AG09319 (cell line): ENCODE measurements around the gene LAMA4.
A peak's percentile ranks its signal among the peaks of the same experiment; 100 is the strongest.

Source experiments
- DNase-seq: peaks from one replicate; pipeline ENCODE4 v3.0.0-alpha.2; 2010; ENCODE audit warnings: low read depth; ENCODE audit errors: extremely low read depth
- TF ChIP-seq, protein P1 (sequence below): IDR thresholded peaks from 2 replicates; pipeline ENCODE4 v1.5.1; 2011; ENCODE audit warnings: low read depth, mild to moderate bottlenecking, inconsistent platforms, low read length, moderate library complexity

LAMA4 gene

GRCh38 chr6:112258642-112259336 is 4.4 kb upstream of the LAMA4 start:
- TF ChIP-seq, protein P1, sequence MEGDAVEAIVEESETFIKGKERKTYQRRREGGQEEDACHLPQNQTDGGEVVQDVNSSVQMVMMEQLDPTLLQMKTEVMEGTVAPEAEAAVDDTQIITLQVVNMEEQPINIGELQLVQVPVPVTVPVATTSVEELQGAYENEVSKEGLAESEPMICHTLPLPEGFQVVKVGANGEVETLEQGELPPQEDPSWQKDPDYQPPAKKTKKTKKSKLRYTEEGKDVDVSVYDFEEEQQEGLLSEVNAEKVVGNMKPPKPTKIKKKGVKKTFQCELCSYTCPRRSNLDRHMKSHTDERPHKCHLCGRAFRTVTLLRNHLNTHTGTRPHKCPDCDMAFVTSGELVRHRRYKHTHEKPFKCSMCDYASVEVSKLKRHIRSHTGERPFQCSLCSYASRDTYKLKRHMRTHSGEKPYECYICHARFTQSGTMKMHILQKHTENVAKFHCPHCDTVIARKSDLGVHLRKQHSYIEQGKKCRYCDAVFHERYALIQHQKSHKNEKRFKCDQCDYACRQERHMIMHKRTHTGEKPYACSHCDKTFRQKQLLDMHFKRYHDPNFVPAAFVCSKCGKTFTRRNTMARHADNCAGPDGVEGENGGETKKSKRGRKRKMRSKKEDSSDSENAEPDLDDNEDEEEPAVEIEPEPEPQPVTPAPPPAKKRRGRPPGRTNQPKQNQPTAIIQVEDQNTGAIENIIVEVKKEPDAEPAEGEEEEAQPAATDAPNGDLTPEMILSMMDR: no peak
- DNase-seq: no peak

DNA sequence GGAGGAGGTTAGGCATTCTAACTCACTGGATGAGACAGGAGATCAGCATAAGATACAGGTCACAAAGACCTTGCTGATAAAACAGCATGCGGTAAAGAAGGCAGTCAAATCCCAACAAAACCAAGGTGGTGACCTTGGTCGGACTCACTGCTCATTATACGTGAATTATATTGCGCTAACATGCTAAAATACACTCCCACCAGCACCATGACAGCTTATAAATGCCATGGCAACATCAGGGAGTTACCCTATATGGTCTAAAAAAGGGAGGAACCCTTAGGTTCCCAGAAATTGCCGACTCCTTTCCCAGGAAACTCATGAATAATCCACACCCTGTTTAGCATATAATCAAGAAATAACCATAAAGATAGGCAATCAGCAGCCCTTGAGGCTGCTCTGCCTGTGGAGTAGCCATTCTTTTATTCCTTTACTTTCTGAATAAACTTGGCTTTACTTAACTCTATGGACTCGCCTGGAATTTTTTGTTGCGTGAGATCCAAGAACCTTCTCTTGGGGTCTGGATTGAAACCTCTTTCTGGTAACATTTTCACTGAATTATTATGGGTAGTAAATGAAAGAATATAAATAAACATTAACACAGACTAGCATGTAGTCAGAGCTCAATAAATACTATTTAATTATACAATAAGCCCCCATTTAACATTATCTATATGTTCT is 3.0 kb upstream of the LAMA4 start:
- TF ChIP-seq, protein P1: no peak
- DNase-seq: no peak

DNA sequence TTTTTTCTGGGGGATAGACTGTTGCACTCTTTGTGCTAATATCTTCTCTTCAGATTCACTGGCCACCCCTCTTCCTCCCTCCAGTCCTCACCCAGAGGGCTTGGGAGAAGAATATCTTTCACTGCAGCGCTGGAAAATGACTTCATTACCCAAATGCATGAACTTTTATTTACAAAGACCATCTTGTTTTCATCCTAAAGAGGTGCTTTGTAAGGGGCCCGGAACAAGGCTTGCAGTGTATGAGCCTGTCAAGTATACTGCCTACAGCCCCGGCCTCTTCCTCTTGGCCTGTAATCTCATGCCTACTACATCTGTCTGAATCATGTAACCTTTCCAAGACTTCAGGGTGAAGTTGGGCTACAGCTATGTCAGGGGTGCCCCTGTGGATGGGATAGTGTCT is 554 bp upstream of the LAMA4 start:
- DNase-seq: no peak
- TF ChIP-seq, protein P1: no peak

GRCh38 chr6:112253498-112253840 is 898 bp downstream of the LAMA4 start:
- no peak for DNase-seq
- TF ChIP-seq, protein P1: no peak

- TF ChIP-seq, protein P1: no peak
- DNase-seq: no peak
Measured at GRCh38 chr6:112252571-112253497, 1.5 kb downstream of the LAMA4 start.

DNA sequence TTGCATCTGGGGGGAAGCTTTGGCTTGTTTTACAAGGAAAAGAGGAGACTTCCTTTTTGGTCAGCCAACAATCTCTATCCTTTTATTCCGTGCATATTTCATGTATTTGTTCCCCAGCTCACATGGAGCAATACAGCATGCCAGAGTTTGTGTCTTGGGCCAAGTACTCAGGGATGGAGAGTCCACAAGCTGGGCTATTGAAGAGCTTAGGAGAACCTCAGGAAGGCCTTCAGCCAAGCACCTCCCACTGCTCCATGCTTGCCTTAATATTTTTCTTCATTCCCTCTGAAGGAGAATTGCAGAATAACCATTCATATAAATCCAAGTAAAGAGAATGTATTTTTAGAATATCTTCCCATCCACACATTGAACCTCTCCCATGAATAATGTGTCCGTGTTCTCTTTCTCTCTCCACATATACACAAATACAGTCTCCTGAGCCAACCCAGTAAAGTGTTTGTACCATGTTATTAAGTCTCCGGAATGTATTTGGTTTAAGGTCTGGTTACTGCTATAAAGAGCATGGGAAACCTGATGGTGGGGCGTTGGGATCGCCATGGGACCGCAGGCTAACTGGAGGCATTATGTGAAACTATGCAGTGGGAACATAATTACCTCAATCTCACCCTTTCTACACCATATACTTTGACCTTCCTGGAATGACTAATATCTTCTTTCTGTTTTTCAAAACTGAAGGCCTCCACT is 3.0 kb downstream of the LAMA4 start:
- TF ChIP-seq, protein P1: no peak
- DNase-seq: peak; percentile 82
